OCI-LY3 (cell line): ENCODE results near the gene CMTM3.

ENCODE experiments used
- H2AFZ ChIP-seq: fragments of 200-600, 300-600 bp; shearing (Covaris generic); 2 replicates; pipeline ENCODE4 v1.6.0; 2014; ENCODE audit warnings: antibody characterized with exemption, low read depth, low read length
- H3K27ac ChIP-seq: fragments of 200-600, 300-600 bp; sonication (generic); 2 replicates; pipeline ENCODE4 v1.5.1; 2014; ENCODE audit warnings: mild to moderate bottlenecking, low read length, moderate library complexity, mixed read lengths
- H3K27me3 ChIP-seq: fragments of 200-600, 300-600 bp; sonication (generic); 2 replicates; pipeline ENCODE4 v1.6.1; 2014; ENCODE audit warnings: low read depth, low read length, mixed read lengths
- H3K36me3 ChIP-seq: fragments of 200-600, 300-600 bp; sonication (generic); replicated peaks from 2 replicates; pipeline ENCODE3; 2014; ENCODE audit warnings: low read depth, low read length, mixed read lengths
- H3K4me1 ChIP-seq: fragments of 300-600, 200-600 bp; sonication (generic); 2 replicates; pipeline ENCODE4 v1.6.1; 2014; ENCODE audit warnings: low read length, mixed read lengths
- H3K4me2 ChIP-seq: fragments of 200-600, 300-600 bp; sonication (generic); 2 replicates; pipeline ENCODE4 v1.6.1; 2014; ENCODE audit warnings: low read length, mixed read lengths
- H3K4me3 ChIP-seq: fragments of 300-600, 200-600 bp; sonication (generic); 2 replicates; pipeline ENCODE4 v1.5.1; 2014; ENCODE audit warnings: antibody characterized with exemption, mild to moderate bottlenecking, low read length, moderate library complexity
- H3K79me2 ChIP-seq: fragments of 300-600, 200-600 bp; shearing (Covaris generic); 2 replicates; pipeline ENCODE4 v1.6.1; 2014; ENCODE audit warnings: mild to moderate bottlenecking, low read length, mixed read lengths
- H3K9ac ChIP-seq: fragments of 300-600, 200-600 bp; shearing (Covaris generic); 2 replicates; pipeline ENCODE4 v1.6.0; 2014; ENCODE audit warnings: mild to moderate bottlenecking, low read length, moderate library complexity
- H3K9me3 ChIP-seq: fragments of 200-600, 300-600 bp; shearing (Covaris generic); 2 replicates; pipeline ENCODE4 v1.6.1; 2014; ENCODE audit warnings: low read length, mixed read lengths; ENCODE audit not compliant: insufficient read depth
- H4K20me1 ChIP-seq: fragments of 200-600, 300-600 bp; sonication (generic); 2 replicates; pipeline ENCODE4 v1.6.1; 2016; ENCODE audit warnings: low read length, mixed read lengths; ENCODE audit not compliant: insufficient read depth
- CTCF ChIP-seq: fragments of 200-600, 300-600 bp; sonication (generic); IDR thresholded peaks from 2 replicates; pipeline ENCODE4 v1.5.1; 2014; ENCODE audit warnings: antibody characterized with exemption, low read length, low read depth
- EZH2phosphoT487 ChIP-seq: fragments of 200-600 bp; shearing (Covaris generic); IDR thresholded peaks from 2 replicates; pipeline ENCODE4 v1.6.1; 2018; ENCODE audit warnings: antibody characterized with exemption, mixed run types, low read depth

CMTM3 gene

GRCh38 chr16:66618588-66619375, 14.3 kb downstream of the CMTM3 start:
- Histone ChIP-seq H3K27me3 (no peaks in the 10 kb centered on the region), H3K9ac (no peak overlapping the region), H3K9me3 (no peaks in the 10 kb centered on the region), H3K4me3 (no peak overlapping the region), H3K27ac (no peak overlapping the region), H3K79me2 (no peaks in the 10 kb centered on the region), H3K4me1 (peaks cover 11% of the 10 kb centered on the region), H2AFZ (no peak overlapping the region), H4K20me1 (no peaks in the 10 kb centered on the region), H3K36me3 (no peaks in the 10 kb centered on the region), H3K4me2 (no peak overlapping the region)
- no peak for TF ChIP-seq EZH2phosphoT487
- TF ChIP-seq CTCF = no peak

- H3K79me2 ChIP-seq = no peaks in the 10 kb centered on the region
- H3K36me3 ChIP-seq = no peaks in the 10 kb centered on the region
- H3K4me1 ChIP-seq = peaks cover 11% of the 10 kb centered on the region
- peak overlapping the region; percentile 32 for H3K4me2 ChIP-seq
- no peaks in the 10 kb centered on the region for H3K27me3 ChIP-seq
- H2AFZ ChIP-seq = peak overlapping the region; percentile 71; the same call in 1 of the 2 replicates
- H3K27ac ChIP-seq = no peak overlapping the region
- H3K4me3 ChIP-seq = no peak overlapping the region
- TF ChIP-seq EZH2phosphoT487 = no peak
- TF ChIP-seq CTCF = no peak
- H3K9me3 ChIP-seq = no peaks in the 10 kb centered on the region
- H3K9ac ChIP-seq = no peak overlapping the region
- no peaks in the 10 kb centered on the region for H4K20me1 ChIP-seq
Observed at GRCh38 chr16:66619534-66620428, 15.3 kb downstream of the CMTM3 start.

- H3K36me3 ChIP-seq = no peaks in the 10 kb centered on the region
- peaks cover 11% of the 10 kb centered on the region for H3K4me1 ChIP-seq
- no peak overlapping the region for H3K4me2 ChIP-seq
- no peak overlapping the region for H3K9ac ChIP-seq
- H4K20me1 ChIP-seq = no peaks in the 10 kb centered on the region
- H2AFZ ChIP-seq = no peak overlapping the region
- H3K79me2 ChIP-seq = no peaks in the 10 kb centered on the region
- TF ChIP-seq CTCF (no peak), EZH2phosphoT487 (no peak)
- H3K4me3 ChIP-seq = no peak overlapping the region
- H3K9me3 ChIP-seq = no peaks in the 10 kb centered on the region
- H3K27ac ChIP-seq = no peak overlapping the region
- no peaks in the 10 kb centered on the region for H3K27me3 ChIP-seq
Observed at GRCh38 chr16:66620429-66620795, 15.9 kb downstream of the CMTM3 start.

- no peak overlapping the region for H3K4me2 ChIP-seq
- no peaks in the 10 kb centered on the region for H3K9me3 ChIP-seq
- H3K36me3 ChIP-seq = no peaks in the 10 kb centered on the region
- no peak overlapping the region for H2AFZ ChIP-seq
- no peak overlapping the region for H3K9ac ChIP-seq
- TF ChIP-seq CTCF (no peak), EZH2phosphoT487 (no peak)
- no peaks in the 10 kb centered on the region for H3K27me3 ChIP-seq
- H4K20me1 ChIP-seq = no peaks in the 10 kb centered on the region
- peaks cover 11% of the 10 kb centered on the region for H3K4me1 ChIP-seq
- H3K4me3 ChIP-seq = no peak overlapping the region
- H3K27ac ChIP-seq = no peak overlapping the region
- no peaks in the 10 kb centered on the region for H3K79me2 ChIP-seq
Observed at GRCh38 chr16:66621973-66622372, 17.5 kb downstream of the CMTM3 start.
